Coronary artery (tissue), 2 donors: ENCODE data around the gene AUH.

Source experiments
- DNase-seq: peaks from one replicate; pipeline ENCODE4 v3.0.0-alpha.2; 2017; ENCODE audit warnings: low spot score
- H3K27ac ChIP-seq, 2 donors: fragments of 200-600 bp; sonication (generic); one replicate each; pipeline ENCODE4 v1.5.1; 2016 to 2019
- H3K4me3 ChIP-seq: fragments of 200-600 bp; sonication (generic); 2 replicates; pipeline ENCODE4 v1.5.1; 2016; ENCODE audit warnings: mild to moderate bottlenecking, moderate library complexity
- TF ChIP-seq, protein P1 (sequence below): fragments of 200-600 bp; sonication (generic); IDR thresholded peaks from one replicate; pipeline ENCODE4 v1.5.1; 2019; ENCODE audit warnings: antibody characterized with exemption

The AUH gene, protein sequence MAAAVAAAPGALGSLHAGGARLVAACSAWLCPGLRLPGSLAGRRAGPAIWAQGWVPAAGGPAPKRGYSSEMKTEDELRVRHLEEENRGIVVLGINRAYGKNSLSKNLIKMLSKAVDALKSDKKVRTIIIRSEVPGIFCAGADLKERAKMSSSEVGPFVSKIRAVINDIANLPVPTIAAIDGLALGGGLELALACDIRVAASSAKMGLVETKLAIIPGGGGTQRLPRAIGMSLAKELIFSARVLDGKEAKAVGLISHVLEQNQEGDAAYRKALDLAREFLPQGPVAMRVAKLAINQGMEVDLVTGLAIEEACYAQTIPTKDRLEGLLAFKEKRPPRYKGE

GRCh38 chr9:91361291-91362050 is at the start of gene AUH:
AUH (minus strand) TSS chr9:91361918; CDS start chr9:91361889, 29 bp downstream.
- peak within 1 kb of the TSS; percentile 87 to 89 for H3K27ac ChIP-seq
- peak; percentile 84 for DNase-seq
- H3K4me3 ChIP-seq = peak within 1 kb of the TSS; percentile 94
- TF ChIP-seq, protein P1, sequence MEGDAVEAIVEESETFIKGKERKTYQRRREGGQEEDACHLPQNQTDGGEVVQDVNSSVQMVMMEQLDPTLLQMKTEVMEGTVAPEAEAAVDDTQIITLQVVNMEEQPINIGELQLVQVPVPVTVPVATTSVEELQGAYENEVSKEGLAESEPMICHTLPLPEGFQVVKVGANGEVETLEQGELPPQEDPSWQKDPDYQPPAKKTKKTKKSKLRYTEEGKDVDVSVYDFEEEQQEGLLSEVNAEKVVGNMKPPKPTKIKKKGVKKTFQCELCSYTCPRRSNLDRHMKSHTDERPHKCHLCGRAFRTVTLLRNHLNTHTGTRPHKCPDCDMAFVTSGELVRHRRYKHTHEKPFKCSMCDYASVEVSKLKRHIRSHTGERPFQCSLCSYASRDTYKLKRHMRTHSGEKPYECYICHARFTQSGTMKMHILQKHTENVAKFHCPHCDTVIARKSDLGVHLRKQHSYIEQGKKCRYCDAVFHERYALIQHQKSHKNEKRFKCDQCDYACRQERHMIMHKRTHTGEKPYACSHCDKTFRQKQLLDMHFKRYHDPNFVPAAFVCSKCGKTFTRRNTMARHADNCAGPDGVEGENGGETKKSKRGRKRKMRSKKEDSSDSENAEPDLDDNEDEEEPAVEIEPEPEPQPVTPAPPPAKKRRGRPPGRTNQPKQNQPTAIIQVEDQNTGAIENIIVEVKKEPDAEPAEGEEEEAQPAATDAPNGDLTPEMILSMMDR = no peak

DNA sequence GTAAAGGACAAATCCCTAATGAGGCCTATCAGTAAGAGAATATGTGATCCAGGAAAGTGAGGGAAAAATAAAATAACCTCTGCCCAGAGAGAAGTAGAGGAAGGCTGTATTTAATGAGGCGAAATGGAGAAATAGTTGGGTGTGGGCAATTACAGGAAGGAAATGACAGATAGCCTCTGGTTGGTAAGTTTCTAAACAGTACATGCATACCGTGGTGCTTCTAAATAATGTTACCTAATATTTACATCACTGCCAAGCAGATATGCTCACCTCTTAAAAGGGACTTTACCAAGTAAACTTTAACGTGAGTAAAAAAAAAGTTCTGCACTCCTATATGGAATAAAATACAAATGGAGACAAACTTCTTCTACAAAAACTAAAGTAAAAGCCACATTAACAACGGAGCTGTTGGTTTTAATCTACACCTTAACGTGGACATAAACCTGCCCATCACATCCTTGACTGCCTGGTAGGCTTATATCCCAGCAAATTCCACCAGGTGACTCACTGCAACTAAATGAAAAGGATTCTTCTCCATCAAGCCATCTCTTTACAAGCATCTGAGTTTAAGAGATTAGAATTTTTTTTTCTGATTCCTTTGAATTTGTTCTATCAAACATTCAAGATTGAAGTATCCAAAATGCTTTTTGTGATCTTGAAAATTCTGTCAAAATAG is 49.5 kb upstream of the AUH start:
- H3K4me3 ChIP-seq = no peak overlapping the region
- no peak for DNase-seq
- H3K27ac ChIP-seq = no peak overlapping the region
- TF ChIP-seq, protein P1 = no peak

GRCh38 chr9:91410161-91410560 is 48.4 kb upstream of the AUH start:
- H3K27ac ChIP-seq = no peak overlapping the region
- DNase-seq = no peak
- TF ChIP-seq, protein P1 = no peak

DNA sequence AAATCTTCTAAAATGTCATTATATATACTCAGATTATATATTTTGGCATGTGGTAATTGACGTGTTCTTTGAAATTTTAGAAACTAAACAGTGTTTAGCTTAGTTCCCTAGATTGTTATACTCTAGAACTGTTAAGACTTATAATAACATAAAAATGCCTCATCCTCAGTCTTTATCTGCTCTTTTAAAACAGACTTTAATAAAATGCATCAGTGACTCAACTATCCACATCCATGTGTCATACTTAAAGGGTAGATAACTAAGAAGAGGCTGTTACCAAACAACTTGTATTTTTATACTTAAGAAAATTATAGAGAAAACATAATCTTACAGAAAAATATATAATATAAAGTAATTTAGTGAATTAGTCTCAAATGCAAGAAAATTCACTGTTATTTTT is 46.8 kb upstream of the AUH start:
- Histone ChIP-seq H3K4me3 (no peak overlapping the region), H3K27ac (no peak overlapping the region)
- TF ChIP-seq, protein P1 = no peak
- DNase-seq = no peak

More at GRCh38 chr9:91410161-91410560, 48.4 kb upstream of the AUH start:
- H3K4me3 ChIP-seq = no peak overlapping the region

DNA sequence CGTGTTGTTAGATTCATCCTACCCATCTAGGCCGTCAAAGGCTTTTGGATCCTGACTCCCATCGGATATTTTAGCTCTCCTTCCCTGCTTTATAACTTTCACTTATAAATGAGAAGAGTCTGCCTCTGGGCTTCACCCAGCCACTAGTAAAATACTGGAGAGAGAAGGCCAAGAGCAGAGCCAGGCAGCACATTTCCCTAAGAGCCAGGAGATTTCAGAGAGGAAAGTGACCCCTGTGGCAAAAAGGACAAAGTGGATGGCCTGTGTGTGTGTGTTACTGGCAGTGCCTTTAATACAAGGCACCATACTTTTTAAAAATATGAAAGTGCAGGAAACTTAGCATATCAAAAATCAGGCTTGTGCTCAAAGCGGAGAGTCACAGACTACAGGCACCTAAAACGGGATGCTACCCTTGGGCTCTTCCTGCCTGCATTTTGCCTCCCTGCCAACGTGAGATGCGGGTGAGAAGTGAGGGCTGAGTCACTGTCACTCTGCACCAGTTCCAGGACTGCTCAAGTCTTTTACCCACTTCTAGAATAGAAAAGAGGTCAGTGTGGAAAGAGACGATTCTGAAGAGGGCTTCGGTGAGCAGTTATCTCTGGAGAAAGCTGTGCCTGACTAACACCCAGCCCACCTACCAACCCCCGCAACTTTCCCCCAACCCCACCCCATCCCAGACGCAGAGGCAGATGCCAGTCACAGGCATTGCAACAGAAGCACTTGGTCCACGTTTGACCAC is 46.0 kb upstream of the AUH start:
- DNase-seq = no peak
- Histone ChIP-seq H3K27ac (no peak overlapping the region), H3K4me3 (no peak overlapping the region)
- TF ChIP-seq, protein P1 = no peak

DNA sequence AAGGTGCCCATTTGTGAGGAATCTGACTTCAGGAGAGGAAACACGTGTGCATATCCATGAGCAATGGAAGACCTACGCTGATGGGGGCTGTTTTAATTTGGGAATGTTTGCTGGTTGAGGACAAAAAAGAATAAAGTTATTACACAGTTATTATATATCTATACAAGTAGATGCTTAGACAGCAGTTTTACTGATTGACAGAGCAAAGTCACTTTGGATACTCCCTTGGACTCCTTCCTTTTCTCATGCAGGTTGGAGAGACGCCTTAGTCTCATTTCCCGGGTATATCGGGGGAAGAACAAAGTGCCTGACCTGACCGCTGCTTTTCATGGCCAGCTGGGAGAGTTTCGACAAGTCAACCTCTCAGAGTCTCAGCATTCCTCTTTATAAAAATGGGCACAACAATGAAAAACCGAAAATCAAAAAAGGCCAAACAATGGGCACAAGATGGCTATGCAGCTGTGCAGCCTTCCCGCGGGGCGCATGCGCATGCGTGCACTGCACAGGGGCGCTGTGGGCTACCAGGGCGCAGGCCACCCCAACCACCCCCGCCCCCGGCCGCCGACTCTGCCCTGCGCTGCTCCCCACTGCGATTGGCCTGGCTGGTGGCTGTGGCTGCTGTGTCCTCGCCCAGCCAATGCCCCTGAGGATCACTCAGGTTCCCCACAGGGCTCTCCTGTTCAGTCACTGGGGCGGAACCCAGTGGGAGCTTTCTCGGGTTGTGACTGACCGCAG is 43.8 kb upstream of the AUH start:
- Histone ChIP-seq H3K4me3 (no peak overlapping the region), H3K27ac (no peak overlapping the region)
- no peak for DNase-seq
- TF ChIP-seq, protein P1 = no peak
